Measurements from ENCODE around the gene PCBP3. TPM values are rescaled to one million over a fixed set of nuclear protein-coding genes. Genes with fewer than 3 reads are reported as not detected.

Gene PCBP3
- total and polyA plus RNA-seq, 2 of the 8 experiments (the other 6 are each of a cell fraction or from before 2014, with no cell fraction given) = 3.5 to 6.3 TPM

DNA sequence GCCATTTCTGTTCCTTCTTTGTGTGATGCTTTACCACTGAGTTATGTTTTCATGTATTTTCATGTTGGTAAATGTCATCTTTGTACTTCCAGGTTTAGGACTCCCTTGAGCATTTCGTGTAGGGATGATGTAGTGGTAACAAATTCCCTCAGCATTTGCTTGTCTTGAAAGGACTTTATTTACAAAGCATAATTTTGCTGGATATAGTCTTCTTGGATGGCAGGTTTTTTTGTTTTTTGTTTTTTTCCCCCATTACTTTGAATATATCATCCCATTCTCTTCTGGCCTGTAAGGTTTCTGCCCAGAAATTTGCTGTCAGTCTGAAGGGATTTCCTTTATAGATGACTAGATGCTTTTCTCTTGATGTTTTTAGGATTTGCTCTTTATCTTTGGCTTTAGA, 133.4 kb downstream of the PCBP3 start:
- no peak for TF ChIP-seq MAFK (IDR thresholded peaks at IDR 0.05; ENCODE audit: low read depth, low read length)
- H3K79me1 ChIP-seq (ENCODE audit: low read depth, low read length) = no peaks in the 10 kb centered on the region
- no peak overlapping the region for H2AFZ ChIP-seq (ENCODE audit: low read length)
- CTCF ChIA-PET (ENCODE audit: partially characterized antibody) = no interaction called here
- no peaks in the 10 kb centered on the region for H3K36me3 ChIP-seq (ENCODE audit: control insufficient read depth in 2 of 4, insufficient read depth in 4 of 4, low read length in 3 of 4)
- no peak overlapping the region for H2BK20ac ChIP-seq (ENCODE audit: low read length)
- H3K14ac ChIP-seq (ENCODE audit: insufficient read length) = no peak overlapping the region
- POLR2A ChIA-PET (ENCODE audit: partially characterized antibody) = no interaction called here
- H2BK12ac ChIP-seq (ENCODE audit: low read depth, low read length) = no peak overlapping the region
- no peak overlapping the region for H3K23ac ChIP-seq (ENCODE audit: insufficient read length)
- no peak overlapping the region for H4K91ac ChIP-seq (replicated peaks; ENCODE audit: insufficient read length, low read length)
- H3K4me1 ChIP-seq (replicated peaks in 1 of 4; ENCODE audit: control insufficient read depth in 3 of 4, insufficient read depth in 4 of 4, low read length in 3 of 4) = no peaks in the 10 kb centered on the region
- no peak overlapping the region for H2BK15ac ChIP-seq (ENCODE audit: low read length)
- no peak overlapping the region for H3K4ac ChIP-seq (replicated peaks; ENCODE audit: insufficient read length, low read depth, low read length)
- H3K4me3 ChIP-seq (ENCODE audit: extremely low read depth in 1 of 4, insufficient read depth in 2 of 4, low read depth in 3 of 4, low read length in 4 of 4) = no peak overlapping the region
- H3K79me2 ChIP-seq (ENCODE audit: control insufficient read depth in 1 of 2, insufficient read depth in 2 of 2, low read length in 2 of 2) = no peaks in the 10 kb centered on the region
- H3K18ac ChIP-seq (ENCODE audit: extremely low read depth, low read length) = no peak overlapping the region
- no peak overlapping the region for H2BK5ac ChIP-seq (ENCODE audit: low read depth, low read length)
- H4K8ac ChIP-seq (ENCODE audit: extremely low read depth, insufficient read depth, low read length) = no peak overlapping the region
- no peaks in the 10 kb centered on the region for H4K20me1 ChIP-seq (replicated peaks in 1 of 2; ENCODE audit: control insufficient read depth in 1 of 2, insufficient read depth in 2 of 2, low read length in 2 of 2)
- no peaks in the 10 kb centered on the region; the same call in 1 of the 2 replicates for H3K23me2 ChIP-seq (ENCODE audit: low read depth, low read length)
- no peak overlapping the region for H3K9ac ChIP-seq (replicated peaks in 1 of 4; ENCODE audit: extremely low read depth in 1 of 4, low read depth in 3 of 4, low read length in 3 of 4)
- WGBS, 2 experiments (ENCODE audit: extremely low coverage in 1 of 2, insufficient coverage in 1 of 2, insufficient read length in 1 of 2, insufficient replicate concordance in 2 of 2, low coverage in 1 of 2, low lambda C conversion rate in 2 of 2, missing lambda C conversion rate in 1 of 2) = 86% methylated on average over 1 of the region's 1 CpG; no CpG with 5 or more reads in 1 of the 2 experiments
- no peak overlapping the region for H3K27ac ChIP-seq (ENCODE audit: low read depth, low read length)
- FAIRE-seq (no peak), DNase-seq (ENCODE audit: low read depth in 1 of 2, low spot score in 2 of 2) (no peak)
- no peak overlapping the region for H2AK5ac ChIP-seq (ENCODE audit: low read depth, low read length)
- no peak overlapping the region for H2BK120ac ChIP-seq (replicated peaks; ENCODE audit: low read depth, low read length)
- no peak overlapping the region for H3K4me2 ChIP-seq (ENCODE audit: insufficient read depth in 1 of 2, low read depth in 2 of 2, low read length in 2 of 2)
- no peaks in the 10 kb centered on the region for H3K27me3 ChIP-seq (replicated peaks in 1 of 4; ENCODE audit: control insufficient read depth in 3 of 4, extremely low read depth in 1 of 4, insufficient read depth in 3 of 4, low read length in 3 of 4)
- no peak overlapping the region for H3K56ac ChIP-seq (replicated peaks; ENCODE audit: insufficient read length, low read depth, low read length)
- no peaks in the 10 kb centered on the region for H3K9me3 ChIP-seq (ENCODE audit: insufficient read depth in 2 of 2, low read depth in 1 of 2, low read length in 1 of 2)
- no peak overlapping the region for H4K5ac ChIP-seq (ENCODE audit: insufficient read length, low read depth, low read length)
